Measurements from ENCODE around the gene MGRN1. TPM values are rescaled to one million over a fixed set of nuclear protein-coding genes. Genes with fewer than 3 reads are reported as not detected.

MGRN1 gene
- total RNA-seq, 1 experiment from 2014 or later = 28.2 TPM

- DNase-seq (ENCODE audit: low spot score) = peak; percentile 55
These were observed 367 bp downstream of the MGRN1 start for GRCh38 chr16:4624827-4625559.

- DNase-seq (ENCODE audit: low spot score) = no peak
These were observed 1.0 kb downstream of the MGRN1 start for GRCh38 chr16:4625560-4626159.

- DNase-seq (ENCODE audit: low spot score) = no peak
These were observed 1.8 kb downstream of the MGRN1 start for GRCh38 chr16:4626396-4626795.

GRCh38 chr16:4628283-4628682, 3.7 kb downstream of the MGRN1 start:
- no peak for DNase-seq (ENCODE audit: low spot score)

GRCh38 chr16:4631444-4631843, 6.8 kb downstream of the MGRN1 start:
- no peak for DNase-seq (ENCODE audit: low spot score)

- DNase-seq (ENCODE audit: low spot score) = no peak
These were observed 9.4 kb downstream of the MGRN1 start for GRCh38 chr16:4633910-4634635.

GRCh38 chr16:4634768-4635167, 10.1 kb downstream of the MGRN1 start:
- DNase-seq (ENCODE audit: low spot score) = no peak

- no peak for DNase-seq (ENCODE audit: low spot score)
These were observed 11.6 kb downstream of the MGRN1 start for GRCh38 chr16:4636196-4636595.

- no peak for DNase-seq (ENCODE audit: low spot score)
These were observed 13.0 kb downstream of the MGRN1 start for GRCh38 chr16:4637501-4638166.

GRCh38 chr16:4639899-4640509, 15.4 kb downstream of the MGRN1 start:
- no peak for DNase-seq (ENCODE audit: low spot score)

- no peak for DNase-seq (ENCODE audit: low spot score)
These were observed 16.1 kb downstream of the MGRN1 start for GRCh38 chr16:4640572-4641305.

- DNase-seq (ENCODE audit: low spot score) = no peak
These were observed 16.7 kb downstream of the MGRN1 start for GRCh38 chr16:4641306-4641687.

GRCh38 chr16:4641895-4642294, 17.3 kb downstream of the MGRN1 start:
- DNase-seq (ENCODE audit: low spot score) = no peak

- DNase-seq (ENCODE audit: low spot score) = no peak
These were observed 22.4 kb downstream of the MGRN1 start for GRCh38 chr16:4646773-4647643.

- DNase-seq (ENCODE audit: low spot score) = no peak
These were observed 23.0 kb downstream of the MGRN1 start for GRCh38 chr16:4647644-4647980.

- no peak for DNase-seq (ENCODE audit: low spot score)
These were observed 24.3 kb downstream of the MGRN1 start for GRCh38 chr16:4648917-4649316.

GRCh38 chr16:4649744-4650442, 25.3 kb downstream of the MGRN1 start:
- no peak for DNase-seq (ENCODE audit: low spot score)

GRCh38 chr16:4650443-4651074, 25.9 kb downstream of the MGRN1 start:
- peak; percentile 71 for DNase-seq (ENCODE audit: low spot score)

GRCh38 chr16:4651827-4652226, 27.2 kb downstream of the MGRN1 start:
- no peak for DNase-seq (ENCODE audit: low spot score)

Data from A172 (cell line).